Neural cell (in vitro differentiated cells): ENCODE results near the gene BCL2L11. TPM values are rescaled to one million over a fixed set of nuclear protein-coding genes. Genes with fewer than 3 reads are reported as not detected.

ENCODE experiments used
- H2AFZ ChIP-seq: fragments of 200-600, 300-800 bp; sonication (generic), shearing (Covaris generic); 2 replicates; pipeline ENCODE4 v1.6.0; 2014; ENCODE audit warnings: low read depth, mild to moderate bottlenecking, antibody characterized with exemption, low read length, moderate library complexity
- H3F3A ChIP-seq: fragments of 200-600 bp; shearing (Covaris generic); 2 replicates; pipeline ENCODE4 v1.6.1; 2016; ENCODE audit warnings: mild to moderate bottlenecking, moderate library complexity, mixed read lengths, antibody characterized with exemption, low read length; ENCODE audit not compliant: insufficient read depth, poor library complexity, severe bottlenecking
- H3K27ac ChIP-seq: fragments of 200-600, 300-800 bp; sonication (generic), shearing (Covaris generic); 2 replicates; pipeline ENCODE4 v1.5.1; 2014; ENCODE audit warnings: mild to moderate bottlenecking, low read length, moderate library complexity
- H3K27me3 ChIP-seq: fragments of 300-800, 200-600 bp; sonication (generic), shearing (Covaris generic); 2 replicates; pipeline ENCODE4 v1.6.0; 2014; ENCODE audit warnings: mild to moderate bottlenecking, low read depth, low read length, moderate library complexity; ENCODE audit not compliant: insufficient read depth
- H3K36me3 ChIP-seq: fragments of 300-800, 200-600 bp; sonication (generic), shearing (Covaris generic); 2 replicates; pipeline ENCODE4 v1.5.1; 2014; ENCODE audit warnings: mild to moderate bottlenecking, antibody characterized with exemption, low read length, moderate library complexity; ENCODE audit not compliant: insufficient read depth
- H3K4me2 ChIP-seq: fragments of 300-800, 200-600 bp; sonication (generic), shearing (Covaris generic); 2 replicates; pipeline ENCODE4 v1.6.0; 2014; ENCODE audit warnings: mild to moderate bottlenecking, low read length
- H3K4me3 ChIP-seq: fragments of 300-800, 200-600 bp; sonication (generic), shearing (Covaris generic); 2 replicates; pipeline ENCODE4 v1.5.1; 2014; ENCODE audit warnings: mild to moderate bottlenecking, low read length, moderate library complexity
- H3K79me2 ChIP-seq: fragments of 200-600 bp; shearing (Covaris generic); replicated peaks from 2 replicates; pipeline ENCODE4 v1.6.0; 2014; ENCODE audit warnings: mild to moderate bottlenecking, low read length, moderate library complexity; ENCODE audit not compliant: insufficient read depth
- H3K9ac ChIP-seq: fragments of 300-800, 200-600 bp; sonication (generic), shearing (Covaris generic); 2 replicates; pipeline ENCODE4 v1.6.1; 2016; ENCODE audit warnings: mild to moderate bottlenecking, low read length, mixed read lengths
- H3K9me2 ChIP-seq: fragments of 200-600 bp; shearing (Covaris generic); 2 replicates; pipeline ENCODE4 v1.6.1; 2016; ENCODE audit warnings: mild to moderate bottlenecking, low read length, mixed read lengths; ENCODE audit not compliant: insufficient read depth
- H3K9me3 ChIP-seq: fragments of 200-600, 300-800 bp; sonication (generic), shearing (Covaris generic); 2 replicates; pipeline ENCODE4 v1.6.1; 2016; ENCODE audit warnings: mild to moderate bottlenecking, mixed run types, low read length, moderate library complexity, mixed read lengths
- H4K20me1 ChIP-seq: fragments of 200-600 bp; shearing (Covaris generic); 2 replicates; pipeline ENCODE4 v1.6.1; 2016; ENCODE audit warnings: mild to moderate bottlenecking, mixed run types; ENCODE audit not compliant: insufficient read depth
- EP300 ChIP-seq: fragments of 450-650 bp; conservative IDR thresholded peaks from 2 replicates; pipeline ENCODE4 v1.6.1; 2014; ENCODE audit warnings: antibody characterized with exemption, mild to moderate bottlenecking, moderate library complexity; ENCODE audit not compliant: poor library complexity, severe bottlenecking
- EZH2 ChIP-seq: fragments of 200-600, 300-800 bp; shearing (Covaris generic), sonication (generic); IDR thresholded peaks from 2 replicates; pipeline ENCODE4 v1.6.1; 2014; ENCODE audit warnings: antibody characterized with exemption, low read length, borderline replicate concordance, mild to moderate bottlenecking; ENCODE audit not compliant: insufficient read depth, poor library complexity, severe bottlenecking
- MXI1 ChIP-seq: fragments of 450-650 bp; conservative IDR thresholded peaks from 2 replicates; pipeline ENCODE4 v1.6.1; 2014; ENCODE audit warnings: antibody characterized with exemption, mild to moderate bottlenecking; ENCODE audit not compliant: poor library complexity, severe bottlenecking
- POLR2AphosphoS5 ChIP-seq: IDR thresholded peaks from 2 replicates; pipeline ENCODE4 v1.6.1; 2012
- RAD21 ChIP-seq: fragments of 450-650 bp; conservative IDR thresholded peaks from 2 replicates; pipeline ENCODE4 v1.6.1; 2014; ENCODE audit warnings: antibody characterized with exemption, mild to moderate bottlenecking, moderate library complexity
- SMC3 ChIP-seq: fragments of 450-650 bp; conservative IDR thresholded peaks from 2 replicates; pipeline ENCODE4 v1.6.1; 2014; ENCODE audit warnings: antibody characterized with exemption, mild to moderate bottlenecking, moderate library complexity; ENCODE audit not compliant: poor library complexity
- TAF1 ChIP-seq: IDR thresholded peaks from 2 replicates; pipeline ENCODE4 v1.6.1; 2012; ENCODE audit warnings: low read depth
- polyA plus RNA-seq: library from polyadenylated mRNA; depleted of rRNA; stranded (reverse); fragments of >200 nt; gene quantifications from 2 replicates; pipeline ENCODE4 v1.2.3, GENCODE V29; 2014
- TF ChIP-seq, protein P1 (sequence below): IDR thresholded peaks from 2 replicates; pipeline ENCODE4 v1.6.1; 2012; ENCODE audit warnings: borderline replicate concordance
- TF ChIP-seq, protein P2 (sequence below): fragments of 450-650 bp; IDR thresholded peaks from 2 replicates; pipeline ENCODE4 v1.5.1; 2014; ENCODE audit warnings: antibody characterized with exemption, mild to moderate bottlenecking, moderate library complexity; ENCODE audit not compliant: poor library complexity, severe bottlenecking

The BCL2L11 gene
- polyA plus RNA-seq, 1 donor from 2014 or later, result 2.6 TPM

DNA sequence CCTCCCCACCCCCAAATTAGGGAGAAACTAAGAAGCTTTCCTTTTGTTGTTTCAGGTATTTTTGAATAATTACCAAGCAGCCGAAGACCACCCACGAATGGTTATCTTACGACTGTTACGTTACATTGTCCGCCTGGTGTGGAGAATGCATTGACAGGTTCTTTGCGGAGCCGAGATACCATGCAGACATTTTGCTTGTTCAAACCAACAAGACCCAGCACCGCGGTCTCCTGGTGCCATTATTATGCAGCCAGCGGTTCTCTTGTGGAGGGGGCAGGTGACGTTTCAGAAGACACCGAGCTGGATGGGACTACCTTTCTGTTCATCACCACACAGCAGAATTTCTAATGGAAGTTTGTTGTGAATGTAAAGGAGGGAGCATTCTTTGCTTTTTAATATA lies 43.4 kb downstream of the BCL2L11 start:
- TF ChIP-seq SMC3 (no peak), RAD21 (no peak), MXI1 (no peak), EP300 (no peak), EZH2 (no peak), TAF1 (no peak), POLR2AphosphoS5 (no peak)
- TF ChIP-seq, protein P1, sequence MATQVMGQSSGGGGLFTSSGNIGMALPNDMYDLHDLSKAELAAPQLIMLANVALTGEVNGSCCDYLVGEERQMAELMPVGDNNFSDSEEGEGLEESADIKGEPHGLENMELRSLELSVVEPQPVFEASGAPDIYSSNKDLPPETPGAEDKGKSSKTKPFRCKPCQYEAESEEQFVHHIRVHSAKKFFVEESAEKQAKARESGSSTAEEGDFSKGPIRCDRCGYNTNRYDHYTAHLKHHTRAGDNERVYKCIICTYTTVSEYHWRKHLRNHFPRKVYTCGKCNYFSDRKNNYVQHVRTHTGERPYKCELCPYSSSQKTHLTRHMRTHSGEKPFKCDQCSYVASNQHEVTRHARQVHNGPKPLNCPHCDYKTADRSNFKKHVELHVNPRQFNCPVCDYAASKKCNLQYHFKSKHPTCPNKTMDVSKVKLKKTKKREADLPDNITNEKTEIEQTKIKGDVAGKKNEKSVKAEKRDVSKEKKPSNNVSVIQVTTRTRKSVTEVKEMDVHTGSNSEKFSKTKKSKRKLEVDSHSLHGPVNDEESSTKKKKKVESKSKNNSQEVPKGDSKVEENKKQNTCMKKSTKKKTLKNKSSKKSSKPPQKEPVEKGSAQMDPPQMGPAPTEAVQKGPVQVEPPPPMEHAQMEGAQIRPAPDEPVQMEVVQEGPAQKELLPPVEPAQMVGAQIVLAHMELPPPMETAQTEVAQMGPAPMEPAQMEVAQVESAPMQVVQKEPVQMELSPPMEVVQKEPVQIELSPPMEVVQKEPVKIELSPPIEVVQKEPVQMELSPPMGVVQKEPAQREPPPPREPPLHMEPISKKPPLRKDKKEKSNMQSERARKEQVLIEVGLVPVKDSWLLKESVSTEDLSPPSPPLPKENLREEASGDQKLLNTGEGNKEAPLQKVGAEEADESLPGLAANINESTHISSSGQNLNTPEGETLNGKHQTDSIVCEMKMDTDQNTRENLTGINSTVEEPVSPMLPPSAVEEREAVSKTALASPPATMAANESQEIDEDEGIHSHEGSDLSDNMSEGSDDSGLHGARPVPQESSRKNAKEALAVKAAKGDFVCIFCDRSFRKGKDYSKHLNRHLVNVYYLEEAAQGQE, result no peak
- TF ChIP-seq, protein P2, sequence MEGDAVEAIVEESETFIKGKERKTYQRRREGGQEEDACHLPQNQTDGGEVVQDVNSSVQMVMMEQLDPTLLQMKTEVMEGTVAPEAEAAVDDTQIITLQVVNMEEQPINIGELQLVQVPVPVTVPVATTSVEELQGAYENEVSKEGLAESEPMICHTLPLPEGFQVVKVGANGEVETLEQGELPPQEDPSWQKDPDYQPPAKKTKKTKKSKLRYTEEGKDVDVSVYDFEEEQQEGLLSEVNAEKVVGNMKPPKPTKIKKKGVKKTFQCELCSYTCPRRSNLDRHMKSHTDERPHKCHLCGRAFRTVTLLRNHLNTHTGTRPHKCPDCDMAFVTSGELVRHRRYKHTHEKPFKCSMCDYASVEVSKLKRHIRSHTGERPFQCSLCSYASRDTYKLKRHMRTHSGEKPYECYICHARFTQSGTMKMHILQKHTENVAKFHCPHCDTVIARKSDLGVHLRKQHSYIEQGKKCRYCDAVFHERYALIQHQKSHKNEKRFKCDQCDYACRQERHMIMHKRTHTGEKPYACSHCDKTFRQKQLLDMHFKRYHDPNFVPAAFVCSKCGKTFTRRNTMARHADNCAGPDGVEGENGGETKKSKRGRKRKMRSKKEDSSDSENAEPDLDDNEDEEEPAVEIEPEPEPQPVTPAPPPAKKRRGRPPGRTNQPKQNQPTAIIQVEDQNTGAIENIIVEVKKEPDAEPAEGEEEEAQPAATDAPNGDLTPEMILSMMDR, result no peak
- Histone ChIP-seq H2AFZ (no peak overlapping the region), H3K9me3 (no peaks in the 10 kb centered on the region), H3K9me2 (no peaks in the 10 kb centered on the region), H3K36me3 (no peaks in the 10 kb centered on the region), H3K27me3 (no peaks in the 10 kb centered on the region), H3K9ac (no peak overlapping the region), H4K20me1 (no peaks in the 10 kb centered on the region), H3F3A (no peaks in the 10 kb centered on the region), H3K79me2 (no peaks in the 10 kb centered on the region), H3K27ac (no peak overlapping the region), H3K4me2 (no peak overlapping the region), H3K4me3 (no peak overlapping the region)

DNA sequence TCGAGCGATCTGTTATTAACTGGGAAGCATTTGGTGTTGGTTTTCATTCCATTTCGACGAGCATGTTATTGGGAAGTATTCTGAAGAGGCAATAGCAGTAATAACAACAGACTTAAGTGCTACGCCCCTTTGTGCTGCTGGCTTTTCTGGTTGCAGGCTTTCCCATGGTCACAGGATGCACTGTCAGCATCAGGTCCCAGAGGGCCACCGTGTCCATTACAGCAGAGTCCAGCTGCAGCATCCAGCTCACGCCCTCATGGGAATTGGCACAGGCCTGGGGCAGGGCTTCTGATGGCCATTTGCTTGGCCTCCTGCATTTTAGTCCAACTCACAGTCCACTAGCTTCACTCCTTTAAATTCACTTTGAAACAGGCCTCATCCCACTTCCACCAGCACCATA lies 44.4 kb downstream of the BCL2L11 start:
- no peaks in the 10 kb centered on the region for H4K20me1 ChIP-seq
- no peak for TF ChIP-seq RAD21
- no peak for TF ChIP-seq EZH2
- TF ChIP-seq, protein P1, result no peak
- no peak for TF ChIP-seq EP300
- TF ChIP-seq POLR2AphosphoS5, result no peak
- TF ChIP-seq MXI1, result no peak
- no peak for TF ChIP-seq SMC3
- no peak overlapping the region for H3K9ac ChIP-seq
- no peak overlapping the region for H2AFZ ChIP-seq
- no peak overlapping the region for H3K4me3 ChIP-seq
- no peaks in the 10 kb centered on the region for H3K9me2 ChIP-seq
- no peaks in the 10 kb centered on the region for H3K9me3 ChIP-seq
- H3F3A ChIP-seq, result no peaks in the 10 kb centered on the region
- no peaks in the 10 kb centered on the region for H3K27me3 ChIP-seq
- no peaks in the 10 kb centered on the region for H3K79me2 ChIP-seq
- no peak overlapping the region for H3K4me2 ChIP-seq
- H3K27ac ChIP-seq, result no peak overlapping the region
- H3K36me3 ChIP-seq, result no peaks in the 10 kb centered on the region
